ENCODE measurements around the gene C4BPA. TPM values are rescaled to one million over a fixed set of nuclear protein-coding genes. Genes with fewer than 3 reads are reported as not detected.

Gene C4BPA
- total RNA-seq, 1 experiment from 2014 or later: not detected

DNA sequence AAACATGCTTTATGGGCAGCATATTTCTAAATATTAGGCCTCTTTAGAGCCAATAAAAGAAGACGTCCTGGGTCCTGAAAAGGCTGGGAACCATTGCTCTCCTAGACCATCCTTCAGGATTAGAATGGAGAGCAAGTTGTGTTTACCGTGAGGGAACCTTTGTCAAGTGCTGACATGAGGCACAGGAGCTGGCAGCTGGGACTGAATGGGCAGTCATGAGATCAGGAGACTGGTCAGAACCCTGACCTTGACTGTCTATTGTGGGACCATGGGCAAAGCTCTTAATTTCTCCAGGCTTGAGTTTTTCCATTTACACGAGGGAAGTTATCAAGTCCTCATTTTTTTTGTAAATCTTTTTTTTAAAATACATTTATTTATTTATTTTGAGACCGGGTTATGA is 45.8 kb upstream of the C4BPA start:
- H3K14ac ChIP-seq (ENCODE audit: insufficient read depth, low read length): no peak overlapping the region
- H2BK12ac ChIP-seq (ENCODE audit: insufficient read length, low read depth, low read length): no peak overlapping the region
- H3K79me1 ChIP-seq (ENCODE audit: insufficient read depth, low read depth, low read length, poor library complexity, severe bottlenecking): no peaks in the 10 kb centered on the region
- WGBS (ENCODE audit: extremely low coverage, insufficient read length, low lambda C conversion rate): no CpG with 5 or more reads among the region's 4 CpGs
- H3K9ac ChIP-seq (ENCODE audit: extremely low read depth, insufficient read length, low read length): no peak overlapping the region
- no peak overlapping the region for H3K56ac ChIP-seq (ENCODE audit: insufficient read length, low read depth, low read length)
- H3K4me1 ChIP-seq (ENCODE audit: insufficient read depth, low read length): no peaks in the 10 kb centered on the region
- Mint-ChIP-seq H3K36me3 (ENCODE audit: insufficient read depth in 1 of 3, low read depth in 3 of 3) (peaks cover 0 to 25% (median 9%) of the 10 kb centered on the region in 3 experiments; a peak in 6 of 7 replicates), H3K4me3 (no peak overlapping the region), H3K27ac (no peak overlapping the region), H3K27me3 (ENCODE audit: low read depth) (peaks cover 1% of the 10 kb centered on the region), H3K9me3 (no peaks in the 10 kb centered on the region), H3K4me1 (peaks cover 10 to 13% of the 10 kb centered on the region in 2 experiments)
- TF ChIP-seq, protein P1, sequence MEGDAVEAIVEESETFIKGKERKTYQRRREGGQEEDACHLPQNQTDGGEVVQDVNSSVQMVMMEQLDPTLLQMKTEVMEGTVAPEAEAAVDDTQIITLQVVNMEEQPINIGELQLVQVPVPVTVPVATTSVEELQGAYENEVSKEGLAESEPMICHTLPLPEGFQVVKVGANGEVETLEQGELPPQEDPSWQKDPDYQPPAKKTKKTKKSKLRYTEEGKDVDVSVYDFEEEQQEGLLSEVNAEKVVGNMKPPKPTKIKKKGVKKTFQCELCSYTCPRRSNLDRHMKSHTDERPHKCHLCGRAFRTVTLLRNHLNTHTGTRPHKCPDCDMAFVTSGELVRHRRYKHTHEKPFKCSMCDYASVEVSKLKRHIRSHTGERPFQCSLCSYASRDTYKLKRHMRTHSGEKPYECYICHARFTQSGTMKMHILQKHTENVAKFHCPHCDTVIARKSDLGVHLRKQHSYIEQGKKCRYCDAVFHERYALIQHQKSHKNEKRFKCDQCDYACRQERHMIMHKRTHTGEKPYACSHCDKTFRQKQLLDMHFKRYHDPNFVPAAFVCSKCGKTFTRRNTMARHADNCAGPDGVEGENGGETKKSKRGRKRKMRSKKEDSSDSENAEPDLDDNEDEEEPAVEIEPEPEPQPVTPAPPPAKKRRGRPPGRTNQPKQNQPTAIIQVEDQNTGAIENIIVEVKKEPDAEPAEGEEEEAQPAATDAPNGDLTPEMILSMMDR (conservative IDR thresholded peaks at IDR 0.05): no peak
- H4K91ac ChIP-seq (ENCODE audit: insufficient read length, low read depth, low read length): no peak overlapping the region
- H4K8ac ChIP-seq (replicated peaks; ENCODE audit: insufficient read length, low read depth, low read length): no peak overlapping the region
- H3K4ac ChIP-seq (ENCODE audit: low read depth, low read length): no peak overlapping the region
- H3K23ac ChIP-seq (ENCODE audit: insufficient read length, low read depth, low read length): no peak overlapping the region
- no peaks in the 10 kb centered on the region for H3K79me2 ChIP-seq (ENCODE audit: insufficient read depth, low read length)
- H2AFZ ChIP-seq (ENCODE audit: low read length): no peak overlapping the region
- H3K27me3 ChIP-seq (ENCODE audit: insufficient read depth, low read length): no peaks in the 10 kb centered on the region
- H3K23me2 ChIP-seq (ENCODE audit: insufficient read length, low read depth, low read length, poor library complexity, severe bottlenecking): peaks cover 4% of the 10 kb centered on the region
- no peaks in the 10 kb centered on the region for H3K9me3 ChIP-seq (ENCODE audit: control insufficient read depth, low read depth, low read length)
- no peak overlapping the region for H2AK5ac ChIP-seq (ENCODE audit: insufficient read length, low read length)
- H3K18ac ChIP-seq (ENCODE audit: insufficient read length, low read depth, low read length): no peak overlapping the region
- no peak overlapping the region for H2BK20ac ChIP-seq (ENCODE audit: low read depth, low read length, poor library complexity, severe bottlenecking)
- DNase-seq: no peak
- H4K20me1 ChIP-seq (ENCODE audit: control insufficient read depth, insufficient read depth, insufficient read length): no peaks in the 10 kb centered on the region
- H2BK120ac ChIP-seq (ENCODE audit: low read depth, low read length, poor library complexity, severe bottlenecking): no peak overlapping the region
- H4K5ac ChIP-seq (ENCODE audit: insufficient read length, low read depth, low read length): no peak overlapping the region
- no peak overlapping the region for H3K27ac ChIP-seq (ENCODE audit: insufficient read length, low read depth, low read length)
- H2BK15ac ChIP-seq (ENCODE audit: low read depth, low read length): no peak overlapping the region
- H3T11ph ChIP-seq (ENCODE audit: low read length): no peak overlapping the region
- H3K4me2 ChIP-seq (ENCODE audit: insufficient read depth, insufficient read length, low read length): no peak overlapping the region
- no peak overlapping the region for H2BK5ac ChIP-seq (ENCODE audit: insufficient read length, low read length)

Data from H9 (cell line).